Measurements from ENCODE around the gene EML1. TPM values are rescaled to one million over a fixed set of nuclear protein-coding genes. Genes with fewer than 3 reads are reported as not detected.

EML1 gene
- total RNA-seq, 1 donor from 2014 or later: 34.9 TPM

GRCh38 chr14:99750746-99751450 is 42.3 kb upstream of the EML1 start:
- H3K4me3 Mint-ChIP-seq (ENCODE audit: low read depth): no peak overlapping the region
- DNase-seq (ENCODE audit: low spot score, unreplicated experiment): no peak
- peaks cover 47% of the 10 kb centered on the region for H3K27me3 Mint-ChIP-seq
- peaks cover 6% of the 10 kb centered on the region for H3K4me1 Mint-ChIP-seq (ENCODE audit: low read depth)
- no peak for TF ChIP-seq CTCF (IDR thresholded peaks at IDR 0.05; ENCODE audit: unreplicated experiment)
- no peaks in the 10 kb centered on the region for H3K36me3 Mint-ChIP-seq (ENCODE audit: insufficient read depth)
- no peak overlapping the region for H3K27ac Mint-ChIP-seq
- no peaks in the 10 kb centered on the region for H3K9me3 Mint-ChIP-seq (ENCODE audit: low read depth)

DNA sequence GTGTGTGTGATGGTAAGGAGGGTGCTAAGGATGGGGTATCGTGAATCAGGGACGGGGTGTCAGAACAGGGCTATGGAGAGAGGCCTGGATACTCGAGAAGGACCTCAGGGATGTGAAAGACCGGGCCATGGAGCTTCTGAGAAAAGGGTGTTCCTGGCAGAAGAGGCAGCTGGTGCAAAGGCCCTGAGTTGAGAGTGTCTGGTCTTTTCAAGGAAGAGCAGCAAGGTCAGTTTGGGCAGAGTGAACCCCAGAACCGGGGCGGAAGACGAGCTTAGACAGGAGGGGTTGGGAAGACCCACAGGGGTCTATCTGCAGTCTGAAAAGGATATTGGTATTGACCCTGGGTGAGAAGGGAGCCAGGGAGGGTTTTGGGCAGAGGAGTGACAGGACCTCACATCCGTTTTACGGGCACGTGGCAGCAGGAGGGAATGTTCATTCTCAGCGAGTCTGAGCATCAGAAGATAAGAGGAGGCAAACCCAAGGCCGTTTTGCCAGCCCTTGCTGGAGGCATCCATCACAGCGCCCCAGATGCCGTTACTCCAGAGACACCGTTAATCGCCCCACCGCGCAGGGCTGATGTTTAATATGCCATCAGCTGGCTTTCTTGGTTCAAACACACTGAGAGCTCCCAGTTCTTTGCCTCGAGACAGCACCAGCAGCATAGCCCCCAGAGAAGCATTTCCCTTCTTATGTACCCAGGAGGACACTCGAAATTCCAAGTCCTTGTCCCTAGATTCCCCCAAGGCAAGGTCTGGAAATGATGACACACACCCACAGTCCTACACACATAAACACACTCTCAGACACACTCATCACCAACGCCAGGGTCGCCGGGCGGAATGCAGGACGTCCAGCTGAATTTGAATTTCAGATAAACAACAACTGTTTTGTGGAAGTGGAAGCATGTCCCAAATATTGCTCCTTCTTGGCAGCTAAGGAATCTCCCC is 41.4 kb upstream of the EML1 start:
- H3K4me3 Mint-ChIP-seq (ENCODE audit: low read depth): no peak overlapping the region
- H3K36me3 Mint-ChIP-seq (ENCODE audit: insufficient read depth): no peaks in the 10 kb centered on the region
- H3K27me3 Mint-ChIP-seq: peaks cover 44% of the 10 kb centered on the region
- TF ChIP-seq CTCF (IDR thresholded peaks at IDR 0.05; ENCODE audit: unreplicated experiment): no peak
- no peaks in the 10 kb centered on the region for H3K9me3 Mint-ChIP-seq (ENCODE audit: low read depth)
- no peak for DNase-seq (ENCODE audit: low spot score, unreplicated experiment)
- peaks cover 6% of the 10 kb centered on the region for H3K4me1 Mint-ChIP-seq (ENCODE audit: low read depth)
- no peak overlapping the region for H3K27ac Mint-ChIP-seq

DNA sequence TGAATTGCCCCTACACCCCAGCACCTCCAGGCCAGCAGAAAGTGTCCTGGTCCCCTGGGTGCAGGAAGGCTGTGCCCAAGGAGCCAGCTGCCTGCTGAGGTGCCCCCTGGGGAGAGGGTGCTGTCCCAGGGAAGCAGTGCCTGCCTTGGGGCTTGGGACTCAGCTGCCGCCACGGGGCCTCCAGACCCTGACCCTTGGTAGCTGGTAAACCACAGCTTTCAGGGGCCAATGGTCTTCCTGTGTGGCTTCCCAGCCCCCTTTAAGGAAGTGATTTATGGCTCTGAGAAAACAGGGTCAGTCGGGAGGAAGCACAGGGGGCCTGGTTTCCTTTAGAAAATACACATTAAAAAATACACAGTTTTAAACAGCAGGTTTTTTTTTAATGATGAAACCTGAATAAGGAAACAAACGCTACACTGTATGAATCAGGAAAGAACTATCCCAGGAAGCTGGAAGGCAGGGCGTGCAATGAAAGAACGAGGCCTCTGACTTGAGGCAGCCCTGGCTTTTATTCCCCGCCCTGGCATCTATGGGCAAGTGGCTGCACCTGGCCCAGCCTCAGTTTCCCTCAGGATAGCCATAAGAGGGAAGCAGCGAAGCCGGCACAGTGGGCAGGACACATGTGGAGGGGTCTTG is 40.6 kb upstream of the EML1 start:
- no peak for TF ChIP-seq CTCF (IDR thresholded peaks at IDR 0.05; ENCODE audit: unreplicated experiment)
- H3K27ac Mint-ChIP-seq: no peak overlapping the region
- DNase-seq (ENCODE audit: low spot score, unreplicated experiment): no peak
- peaks cover 44% of the 10 kb centered on the region for H3K27me3 Mint-ChIP-seq
- H3K9me3 Mint-ChIP-seq (ENCODE audit: low read depth): no peaks in the 10 kb centered on the region
- peaks cover 6% of the 10 kb centered on the region for H3K4me1 Mint-ChIP-seq (ENCODE audit: low read depth)
- H3K36me3 Mint-ChIP-seq (ENCODE audit: insufficient read depth): no peaks in the 10 kb centered on the region
- no peak overlapping the region for H3K4me3 Mint-ChIP-seq (ENCODE audit: low read depth)

DNA sequence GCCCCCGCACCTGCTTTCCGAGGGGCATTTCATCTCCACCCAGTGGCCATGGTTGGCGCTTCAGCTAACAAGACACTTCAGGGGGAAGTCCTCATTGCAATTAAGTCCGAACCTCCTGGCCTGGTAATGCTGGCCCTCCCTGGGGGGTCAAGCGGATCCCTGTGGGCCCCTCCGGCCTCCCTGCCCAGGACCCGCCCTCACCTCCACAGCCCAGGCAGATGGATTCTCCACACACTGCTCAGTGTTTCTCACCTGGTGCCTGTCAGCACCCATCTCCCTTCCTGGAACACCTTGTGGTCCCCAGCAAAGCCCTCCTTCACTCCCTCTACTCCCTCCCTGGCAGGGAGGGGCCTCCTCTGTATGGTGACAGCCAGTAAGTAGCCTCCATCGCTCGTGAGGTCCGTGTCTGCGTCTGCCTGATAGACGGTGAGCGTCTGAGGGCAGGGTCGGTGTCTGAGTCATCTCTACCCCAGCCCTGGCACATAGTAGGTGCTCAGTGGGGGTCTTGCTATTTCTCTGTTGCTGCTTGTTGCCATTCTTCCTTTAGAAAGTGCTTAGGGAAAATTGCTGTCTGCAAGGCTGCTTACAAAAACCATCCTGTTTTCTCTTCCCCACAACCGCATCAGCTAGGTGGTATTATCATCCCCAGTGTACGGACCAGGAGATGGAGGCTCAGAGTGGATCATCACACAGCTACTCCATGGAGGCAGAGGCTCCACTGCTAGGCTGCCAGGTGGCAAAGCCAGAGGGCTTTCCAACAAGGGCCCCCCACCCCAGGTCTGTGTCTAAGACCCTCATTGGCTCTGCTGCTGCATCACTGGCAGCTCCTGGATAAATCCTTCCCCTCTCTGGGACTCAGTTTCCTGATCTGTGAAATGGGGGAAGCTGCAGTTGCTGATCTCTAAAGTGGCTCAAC is 39.7 kb upstream of the EML1 start:
- Mint-ChIP-seq H3K9me3 (ENCODE audit: low read depth) (no peaks in the 10 kb centered on the region), H3K4me1 (ENCODE audit: low read depth) (peaks cover 8% of the 10 kb centered on the region), H3K36me3 (ENCODE audit: insufficient read depth) (no peaks in the 10 kb centered on the region), H3K27ac (no peak overlapping the region), H3K4me3 (ENCODE audit: low read depth) (no peak overlapping the region), H3K27me3 (peaks cover 41% of the 10 kb centered on the region)
- TF ChIP-seq CTCF (IDR thresholded peaks at IDR 0.05; ENCODE audit: unreplicated experiment): no peak
- DNase-seq (ENCODE audit: low spot score, unreplicated experiment): no peak

All from progenitor cell of endocrine pancreas (in vitro differentiated cells).